ENCODE results near the gene SMAD4. TPM values are rescaled to one million over a fixed set of nuclear protein-coding genes. Genes with fewer than 3 reads are reported as not detected.

SMAD4 gene
- total RNA-seq, 1 experiment from 2014 or later: 96.3 TPM

- ChIA-PET POLR2A (no interaction called here), CTCF (no interaction called here), RAD21 (ENCODE audit: low non-redundant PET in 1 of 2, low total read pairs in 2 of 2, uncharacterized antibody in 2 of 2, unreplicated experiment in 2 of 2) (interaction anchor here (0.5 to 0.6 kb wide), 2 partner anchors 41 to 137 kb away, joined by 3 to 4 read pairs; no protein-coding TSS in a partner anchor)
- intact Hi-C loops (cut with micrococcal nuclease): no loop called here
- Histone ChIP-seq H2AFZ (ENCODE audit: low read depth, low read length, poor library complexity, severe bottlenecking) (no peak overlapping the region), H4K20me1 (ENCODE audit: insufficient read depth) (no peaks in the 10 kb centered on the region), H3K4me3 (replicated peaks in 1 of 2; ENCODE audit: low read depth in 1 of 2, low read length in 2 of 2) (no peak overlapping the region), H3K27ac (ENCODE audit: low read depth, low read length) (no peak overlapping the region), H3K79me2 (ENCODE audit: insufficient read depth, low read length) (no peaks in the 10 kb centered on the region), H3K4me1 (ENCODE audit: control insufficient read depth in 1 of 2, insufficient read depth in 2 of 2, low read length in 2 of 2) (no peaks in the 10 kb centered on the region), H3K9me3 (ENCODE audit: control insufficient read depth in 1 of 2, insufficient read depth in 1 of 2, low read depth in 1 of 2, low read length in 2 of 2) (no peaks in the 10 kb centered on the region), H3K27me3 (ENCODE audit: insufficient read depth, low read length) (no peaks in the 10 kb centered on the region), H3K36me3 (ENCODE audit: control insufficient read depth in 1 of 2, insufficient read depth in 2 of 2, low read length in 2 of 2) (no peaks in the 10 kb centered on the region), H3K4me2 (ENCODE audit: low read length) (no peak overlapping the region), H3K9ac (ENCODE audit: low read length) (no peak overlapping the region), H3K9me2 (ENCODE audit: insufficient read depth) (no peaks in the 10 kb centered on the region)
- BruUV-seq (replicated peaks): no TSS peak
- DNase-seq (ENCODE audit: low read depth, low spot score): no peak
- no peak for ATAC-seq
- no peak for TF ChIP-seq ZBTB33 (IDR thresholded peaks at IDR 0.05; ENCODE audit: extremely low read depth, insufficient replicate concordance, low read length)
- no peak for TF ChIP-seq MAX (IDR thresholded peaks at IDR 0.05)
- no peak for TF ChIP-seq EGR1 (IDR thresholded peaks at IDR 0.05; ENCODE audit: low read depth)
- TF ChIP-seq EZH2phosphoT487 (IDR thresholded peaks at IDR 0.05; ENCODE audit: borderline replicate concordance): no peak
These were observed 22.8 kb upstream of the SMAD4 start for GRCh38 chr18:51006948-51007789.

- Histone ChIP-seq H3K4me2 (ENCODE audit: low read length) (no peak overlapping the region), H3K9me3 (ENCODE audit: control insufficient read depth in 1 of 2, insufficient read depth in 1 of 2, low read depth in 1 of 2, low read length in 2 of 2) (no peaks in the 10 kb centered on the region), H3K27me3 (ENCODE audit: insufficient read depth, low read length) (no peaks in the 10 kb centered on the region), H2AFZ (ENCODE audit: low read depth, low read length, poor library complexity, severe bottlenecking) (no peak overlapping the region), H3K4me1 (ENCODE audit: control insufficient read depth in 1 of 2, insufficient read depth in 2 of 2, low read length in 2 of 2) (no peaks in the 10 kb centered on the region), H3K27ac (ENCODE audit: low read depth, low read length) (no peak overlapping the region), H3K79me2 (ENCODE audit: insufficient read depth, low read length) (no peaks in the 10 kb centered on the region), H3K9me2 (ENCODE audit: insufficient read depth) (no peaks in the 10 kb centered on the region), H3K36me3 (ENCODE audit: control insufficient read depth in 1 of 2, insufficient read depth in 2 of 2, low read length in 2 of 2) (no peaks in the 10 kb centered on the region), H3K4me3 (replicated peaks in 1 of 2; ENCODE audit: low read depth in 1 of 2, low read length in 2 of 2) (no peak overlapping the region), H4K20me1 (ENCODE audit: insufficient read depth) (no peaks in the 10 kb centered on the region), H3K9ac (ENCODE audit: low read length) (no peak overlapping the region)
- no TSS peak for BruUV-seq (replicated peaks)
- ChIA-PET RAD21 (ENCODE audit: low non-redundant PET in 1 of 2, low total read pairs in 2 of 2, uncharacterized antibody in 2 of 2, unreplicated experiment in 2 of 2) (interaction anchor here in 1 of 2 experiments (0.5 kb wide), 1 partner anchor 138 kb away, joined by 3 read pairs; no protein-coding TSS in a partner anchor), POLR2A (no interaction called here), CTCF (no interaction called here)
- intact Hi-C loops (cut with micrococcal nuclease): no loop called here
- DNase-seq (ENCODE audit: low read depth, low spot score): no peak
- no peak for ATAC-seq
- TF ChIP-seq SIN3A (IDR thresholded peaks at IDR 0.05; ENCODE audit: low read depth) (no peak), YY1 (IDR thresholded peaks at IDR 0.05; ENCODE audit: extremely low read depth, insufficient replicate concordance, low read depth, low read length) (no peak), ZNF274 (IDR thresholded peaks at IDR 0.05; ENCODE audit: low read depth, low read length) (no peak), REST (IDR thresholded peaks at IDR 0.05; ENCODE audit: low read depth) (no peak), RAD21 (IDR thresholded peaks at IDR 0.05; ENCODE audit: low read depth) (no peak), ZFX (IDR thresholded peaks at IDR 0.05) (no peak), SP1 (IDR thresholded peaks at IDR 0.05; ENCODE audit: low read depth) (no peak), ELF1 (IDR thresholded peaks at IDR 0.05; ENCODE audit: borderline replicate concordance, low read depth) (no peak), MAX (IDR thresholded peaks at IDR 0.05) (no peak), TCF7L2 (IDR thresholded peaks at IDR 0.05; ENCODE audit: borderline replicate concordance, extremely low read depth, insufficient read depth, insufficient read length) (no peak)
These were observed 22.2 kb upstream of the SMAD4 start for GRCh38 chr18:51007790-51008139.

Data from HCT116 (cell line).